NCI-H524 treated with DMSO at 0.1 percent for 48 hours (cell line): ENCODE measurements around the gene EPHB1.

Experiments
- DNase-seq: peaks from one replicate; lab custom pipeline; 2025; lab: John Stamatoyannopoulos, UW

The EPHB1 gene

GRCh38 chr3:134883697-134884385 lies 88.8 kb downstream of the EPHB1 start:
- DNase-seq: no peak

- no peak for DNase-seq
Observed at GRCh38 chr3:134885877-134886621, 91.0 kb downstream of the EPHB1 start.

- DNase-seq: no peak
Observed at GRCh38 chr3:134886991-134887390, 91.9 kb downstream of the EPHB1 start.

- no peak for DNase-seq
Observed at GRCh38 chr3:134887536-134887935, 92.5 kb downstream of the EPHB1 start.

GRCh38 chr3:134892326-134892725 lies 97.3 kb downstream of the EPHB1 start:
- DNase-seq: no peak

DNA sequence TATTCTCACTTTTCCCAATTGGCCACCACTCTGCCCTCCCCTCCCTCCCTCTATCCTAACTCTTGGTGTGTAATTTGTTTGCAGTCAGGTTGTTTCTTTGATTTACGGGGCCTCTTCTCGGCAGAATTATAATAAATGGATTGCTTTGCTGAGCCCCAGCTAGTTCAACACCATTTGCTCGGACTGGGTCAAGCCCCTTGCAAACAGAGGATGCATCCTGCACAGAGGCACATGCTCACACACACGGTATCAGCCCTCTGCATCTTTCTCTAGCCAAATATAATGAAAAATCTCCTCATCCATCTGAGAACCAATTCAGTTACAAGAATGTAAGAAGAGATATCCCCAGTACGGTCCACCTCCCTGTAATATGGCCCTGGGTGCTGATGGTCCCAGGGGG lies 97.7 kb downstream of the EPHB1 start:
- no peak for DNase-seq

DNA sequence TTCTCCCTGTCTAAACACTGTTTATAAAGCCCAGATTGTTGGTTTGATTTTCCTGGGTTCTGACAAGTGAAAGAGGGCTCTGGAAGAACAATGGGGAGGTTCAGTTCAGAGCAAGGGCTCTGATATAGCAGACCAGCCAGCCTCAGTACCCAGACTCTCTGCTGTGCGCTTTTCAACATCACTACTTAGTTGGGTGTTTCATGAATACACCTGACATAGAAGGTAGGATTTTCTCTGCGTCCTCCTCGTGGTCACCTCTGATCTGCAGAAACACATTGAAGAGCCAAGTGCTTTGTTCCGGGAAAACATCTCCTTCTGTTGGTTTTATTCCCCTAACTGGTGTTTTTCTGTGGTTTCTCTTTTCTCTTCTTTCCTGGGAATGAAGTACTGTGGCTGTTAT lies 99.5 kb downstream of the EPHB1 start:
- DNase-seq: no peak

GRCh38 chr3:134895181-134895580 lies 100.1 kb downstream of the EPHB1 start:
- no peak for DNase-seq

DNA sequence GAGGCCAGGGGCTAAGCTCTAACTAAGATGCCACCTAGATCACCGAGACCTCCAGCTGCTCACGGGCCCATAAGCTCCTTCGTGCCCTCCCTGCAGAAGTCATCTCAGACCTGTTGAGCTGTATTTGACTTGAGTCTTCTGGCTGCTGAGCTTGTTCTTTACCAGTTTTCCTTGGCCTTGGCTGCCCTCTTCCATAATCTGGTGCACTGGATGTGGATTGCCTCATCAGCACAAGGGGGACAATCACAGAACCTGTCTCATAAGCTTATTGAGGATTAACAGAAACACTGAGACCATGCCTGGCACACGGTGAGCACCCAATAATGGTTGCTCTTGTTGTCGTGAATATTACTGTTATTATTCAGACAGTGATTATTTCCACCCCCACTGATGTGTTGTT lies 101.1 kb downstream of the EPHB1 start:
- DNase-seq: no peak

DNA sequence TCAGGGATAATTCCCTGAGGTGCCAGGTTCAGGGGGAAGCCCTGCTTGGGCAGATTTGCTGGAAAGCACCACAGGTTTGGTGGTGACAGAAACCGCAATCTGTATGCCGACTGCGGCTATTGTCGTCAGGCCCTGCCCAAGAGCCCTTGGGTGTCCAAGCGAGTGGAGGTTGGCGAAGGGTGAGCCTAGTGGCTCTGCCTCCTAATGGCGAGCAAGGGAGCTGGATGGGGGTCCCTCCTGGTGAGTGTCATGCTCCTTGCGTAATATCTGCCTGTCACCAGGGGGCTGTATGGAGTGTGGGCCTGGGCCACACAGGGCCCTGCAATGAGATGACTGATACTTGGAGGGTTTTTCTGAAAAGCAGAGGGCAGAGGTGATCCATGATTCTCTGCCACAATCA lies 101.6 kb downstream of the EPHB1 start:
- no peak for DNase-seq

DNA sequence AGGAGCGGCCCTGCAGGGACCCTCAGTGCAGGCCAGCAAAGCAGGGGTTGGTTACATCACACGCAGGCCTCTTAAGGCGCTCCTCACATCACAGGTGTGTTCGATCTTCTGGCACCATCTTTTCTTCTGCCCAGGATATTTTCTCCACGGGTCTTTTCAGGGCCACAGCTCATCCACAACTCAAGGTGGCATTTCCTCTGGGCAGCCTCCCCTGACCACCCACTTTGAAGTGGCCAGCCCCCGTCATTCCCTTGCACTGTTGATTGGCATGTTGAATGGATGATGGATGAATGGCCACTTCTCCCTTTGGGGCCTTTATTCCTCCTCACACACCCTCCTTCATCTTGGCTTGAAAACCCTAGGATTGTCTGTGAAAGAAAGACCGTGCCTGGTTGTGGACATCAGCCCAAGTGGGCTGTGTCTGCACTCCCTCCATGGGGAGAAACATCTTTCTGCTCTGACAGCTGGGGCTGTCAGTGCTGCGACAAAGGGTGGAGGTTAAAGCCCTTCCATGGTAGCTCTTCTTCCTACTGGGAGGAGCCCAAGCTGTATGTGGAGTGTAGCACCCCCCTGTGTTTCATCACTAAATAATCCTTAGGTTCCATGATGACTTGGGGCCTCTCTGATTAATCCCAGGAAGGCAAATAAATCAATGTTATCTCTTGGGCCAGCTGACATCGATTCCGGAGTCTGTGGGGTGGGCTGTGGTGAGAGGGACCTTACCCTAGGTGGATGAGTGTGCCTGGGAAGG lies 102.5 kb downstream of the EPHB1 start:
- no peak for DNase-seq

GRCh38 chr3:134898181-134898754 lies 103.2 kb downstream of the EPHB1 start:
- no peak for DNase-seq

GRCh38 chr3:134899786-134900185 lies 104.7 kb downstream of the EPHB1 start:
- no peak for DNase-seq

GRCh38 chr3:134900482-134900881 lies 105.4 kb downstream of the EPHB1 start:
- no peak for DNase-seq

DNA sequence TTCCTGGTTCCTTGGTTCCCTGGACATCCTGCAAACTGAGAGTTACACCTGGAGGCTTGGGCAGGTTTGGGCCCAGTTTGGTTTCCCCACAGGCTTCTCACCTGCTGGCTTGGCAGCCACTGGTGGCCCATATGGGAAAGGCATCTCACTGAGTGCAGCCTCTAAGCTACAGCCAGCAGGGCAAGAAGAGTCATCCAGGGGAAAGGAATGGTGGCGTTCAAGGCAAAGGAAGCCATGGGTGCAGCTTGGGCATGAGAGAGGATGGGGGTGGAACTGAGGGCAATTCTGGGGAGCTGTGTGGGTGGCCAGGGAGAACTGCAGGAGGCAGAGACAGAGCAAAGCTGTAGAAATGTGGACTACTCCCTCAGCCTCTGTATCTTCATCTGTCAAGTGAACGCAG lies 106.4 kb downstream of the EPHB1 start:
- DNase-seq: no peak

- no peak for DNase-seq
Observed at GRCh38 chr3:134903837-134904236, 108.8 kb downstream of the EPHB1 start.

DNA sequence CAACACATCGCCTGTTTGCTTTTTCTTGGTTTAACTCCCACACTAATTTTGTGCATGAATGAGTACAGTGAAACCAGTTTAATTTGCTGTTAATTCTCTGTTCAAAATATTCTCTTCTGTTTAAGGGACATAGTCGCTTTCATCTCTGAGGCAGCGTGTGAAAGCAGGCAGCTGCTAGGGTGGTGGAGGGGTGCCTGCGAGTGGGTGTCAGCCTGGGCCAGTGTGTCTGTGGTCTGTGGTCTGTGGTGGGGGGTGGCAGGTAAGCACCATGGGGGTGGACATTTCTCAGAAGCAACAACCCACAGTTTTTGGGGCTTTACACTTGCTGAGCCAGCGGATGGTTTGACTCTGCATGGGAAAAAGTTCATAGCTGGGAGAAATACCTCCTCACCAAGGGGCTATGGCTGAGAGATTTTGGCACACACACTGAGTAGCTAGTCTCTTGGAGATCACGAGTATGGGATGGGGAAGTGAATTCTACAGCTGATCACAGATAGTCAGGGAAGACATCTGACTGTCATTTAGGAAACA lies 109.2 kb downstream of the EPHB1 start:
- DNase-seq: no peak

DNA sequence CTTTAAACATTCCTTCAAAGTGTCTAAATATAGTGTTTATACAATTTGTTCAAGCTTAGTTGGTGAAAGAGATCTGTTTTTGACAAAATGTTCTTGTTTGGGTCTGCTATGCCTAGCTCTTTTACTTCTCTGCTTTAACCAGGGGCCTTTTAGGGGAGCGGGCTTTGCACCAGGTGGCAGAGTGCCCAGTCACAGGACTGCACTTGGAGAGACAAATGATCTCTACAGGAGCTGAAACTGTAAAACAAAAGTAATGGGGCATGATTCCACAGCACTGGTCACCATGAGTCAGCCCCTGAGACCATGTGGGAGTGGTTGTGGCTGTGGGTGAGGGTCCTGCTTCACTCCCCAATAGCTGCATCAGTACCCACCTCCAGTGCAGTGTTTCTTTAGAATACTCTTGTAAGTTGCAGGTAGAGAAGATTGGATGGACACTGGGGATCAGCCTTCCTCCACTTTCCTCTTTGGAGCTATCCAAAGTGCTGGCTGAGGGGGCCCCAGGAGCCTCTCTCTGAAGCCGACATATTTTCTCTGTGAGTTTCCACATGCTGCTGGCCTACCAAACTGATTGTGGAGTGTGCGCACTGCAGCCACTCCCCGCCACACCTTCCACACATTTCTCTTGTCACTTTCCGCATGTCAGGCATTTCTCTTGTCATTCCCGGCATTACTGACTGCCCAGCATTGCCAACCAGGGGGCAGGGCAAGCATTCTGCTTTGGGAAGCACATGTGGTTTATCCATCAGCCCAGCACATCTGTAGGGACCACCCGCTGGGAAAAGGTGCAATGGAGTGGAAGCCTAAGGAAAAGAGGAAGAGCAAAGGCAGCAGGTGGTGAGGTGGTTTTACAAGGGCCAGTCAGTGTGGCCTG lies 110.0 kb downstream of the EPHB1 start:
- DNase-seq: no peak

- no peak for DNase-seq
Observed at GRCh38 chr3:134905647-134905935, 110.5 kb downstream of the EPHB1 start.

DNA sequence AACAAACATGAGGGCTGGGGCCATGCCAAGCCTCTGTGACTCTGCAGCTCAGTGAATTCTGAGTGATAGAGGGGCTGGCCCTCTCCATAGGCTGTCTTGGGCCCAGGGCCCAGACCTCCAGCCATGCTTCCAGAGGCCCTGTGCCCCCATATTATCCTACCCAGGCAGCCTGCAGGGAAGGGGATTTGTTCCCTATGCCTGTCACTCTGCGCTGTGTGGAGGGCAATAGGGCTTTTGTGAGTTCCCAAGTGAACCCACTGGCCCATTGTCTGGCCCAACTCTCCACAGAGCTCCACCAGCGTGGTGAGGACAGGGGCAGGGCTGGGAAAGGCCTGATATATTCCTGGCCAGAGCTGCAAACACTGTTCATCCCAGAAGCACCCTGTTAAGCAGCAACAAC lies 113.2 kb downstream of the EPHB1 start:
- DNase-seq: no peak

- DNase-seq: no peak
Observed at GRCh38 chr3:134910026-134910425, 115.0 kb downstream of the EPHB1 start.
